AG09319 (cell line): ENCODE measurements around the gene MCM9.
A peak's percentile ranks its signal among the peaks of the same experiment; 100 is the strongest.
"Not testable (repeated sequence)": the region's sequence is repeated elsewhere in the genome, so short reads cannot be mapped to it uniquely, and the experiment has no call there.

Experiments
- DNase-seq: peaks from one replicate; pipeline ENCODE4 v3.0.0-alpha.2; 2010; ENCODE audit warnings: low read depth; ENCODE audit errors: extremely low read depth
- CTCF ChIP-seq: IDR thresholded peaks from 2 replicates; pipeline ENCODE4 v1.5.1; 2011; ENCODE audit warnings: low read depth, mild to moderate bottlenecking, inconsistent platforms, low read length, moderate library complexity

The MCM9 gene

GRCh38 chr6:118804091-118804490 is 130.9 kb downstream of the MCM9 start:
- no peak for DNase-seq
- TF ChIP-seq CTCF: no peak

- DNase-seq: no peak
- no peak for TF ChIP-seq CTCF
Observed at GRCh38 chr6:118801257-118801656, 133.7 kb downstream of the MCM9 start.

- peak; percentile 90 for TF ChIP-seq CTCF
- DNase-seq: peak; percentile 62
Observed at GRCh38 chr6:118800394-118801071, 134.4 kb downstream of the MCM9 start.

GRCh38 chr6:118799826-118800225 is 135.1 kb downstream of the MCM9 start:
- no peak for TF ChIP-seq CTCF
- DNase-seq: no peak

- not testable (repeated sequence) for DNase-seq
Observed at GRCh38 chr6:118796548-118796947, 138.4 kb downstream of the MCM9 start.

GRCh38 chr6:118791499-118791898 is 143.5 kb downstream of the MCM9 start:
- TF ChIP-seq CTCF: no peak
- no peak for DNase-seq

GRCh38 chr6:118789954-118790353 is 145.0 kb downstream of the MCM9 start:
- no peak for TF ChIP-seq CTCF
- DNase-seq: no peak

- no peak for TF ChIP-seq CTCF
- no peak for DNase-seq
Observed at GRCh38 chr6:118789419-118789818, 145.5 kb downstream of the MCM9 start.
